H1 (cell line): ENCODE data around the gene LHX2. TPM values are rescaled to one million over a fixed set of nuclear protein-coding genes. Genes with fewer than 3 reads are reported as not detected.

ENCODE experiments used
- CHD7 ChIP-seq: fragments of 300-600 bp; sonication (generic); IDR thresholded peaks from 2 replicates; pipeline ENCODE4 v1.7.1; 2012; ENCODE audit warnings: low read length, moderate library complexity, mild to moderate bottlenecking, inconsistent platforms; ENCODE audit not compliant: insufficient replicate concordance
- NRF1 ChIP-seq: IDR thresholded peaks from 2 replicates; pipeline ENCODE4 v1.6.1; 2011; ENCODE audit warnings: mild to moderate bottlenecking, low read depth, low read length, improper control_type of control experiment
- RNF2 ChIP-seq: fragments of 200-900, 300-1000 bp; sonication (generic); IDR thresholded peaks from 2 replicates; pipeline ENCODE4 v1.7.1; 2016; ENCODE audit warnings: borderline replicate concordance, low read depth, mild to moderate bottlenecking, antibody characterized with exemption, low read length; ENCODE audit not compliant: poor library complexity, severe bottlenecking; ENCODE audit errors: missing control alignments
- SP2 ChIP-seq: IDR thresholded peaks from 2 replicates; pipeline ENCODE4 v1.6.1; 2012; ENCODE audit warnings: mild to moderate bottlenecking, low read length, inconsistent platforms
- ZNF274 ChIP-seq: IDR thresholded peaks from 2 replicates; pipeline ENCODE4 v1.7.0; 2012; ENCODE audit warnings: low read length, borderline replicate concordance; ENCODE audit errors: extremely low read depth
- polyA plus RNA-seq, 7 experiments: library from polyadenylated mRNA; depleted of rRNA in 3 of 7; stranded (reverse) in 5 of 7; unstranded in 2 of 7; fragments of >200 nt in 5 of 7; fragments of 200-250 nt in 2 of 7; gene quantifications; 1 replicate in 5 of 7; 2 replicates in 1 of 7; 4 replicates in 1 of 7; pipeline versions ENCODE4 v1.2.1 to v1.2.3, GENCODE V29; 2011 to 2013; ENCODE audit warnings: missing spikeins in 2 of 7, mixed read lengths in 2 of 7
- total RNA-seq: library from RNA; stranded (reverse); fragmentation: NEBNext Ultra II Directional; extraction: Animal tissue kit (Norgen Biotek cat#: 25700); gene quantifications from 2 replicates; pipeline ENCODE4 v1.2.1, GENCODE V29; 2021

LHX2 gene
- total and polyA plus RNA-seq, 2 of the 8 experiments (the other 6 are each of a cell fraction or from before 2014, with no cell fraction given): 0.11 to 0.86 TPM

GRCh38 chr9:123999661-124000060, 11.9 kb upstream of the LHX2 start (continued):
- TF ChIP-seq RNF2 (no peak), SP2 (no peak), ZNF274 (no peak), CHD7 (no peak), NRF1 (no peak)
